Measurements from ENCODE around the gene PIGA.

GRCh38 chrX:15343075-15343476, 7.8 kb upstream of the PIGA start:
- TF ChIP-seq CTCF (IDR thresholded peaks at IDR 0.05 in 8 of 11, conservative IDR thresholded peaks at IDR 0.05 in 3 of 11) (no peak), POLR2A (IDR thresholded peaks at IDR 0.05) (no peak)
